ENCODE results near the gene ZC3H18.

ZC3H18 gene

GRCh38 chr16:88634141-88634993 lies 64.2 kb downstream of the ZC3H18 start:
- Histone ChIP-seq H3K4me1 (no peaks in the 10 kb centered on the region), H2AFZ (no peak overlapping the region), H3K36me3 (ENCODE audit: control insufficient read depth, insufficient read depth, low read length) (no peaks in the 10 kb centered on the region), H3K4me2 (ENCODE audit: low read length) (no peak overlapping the region), H3K27me3 (ENCODE audit: control insufficient read depth, insufficient read depth, low read length) (no peaks in the 10 kb centered on the region), H3K27ac (no peak overlapping the region), H3K79me2 (no peaks in the 10 kb centered on the region), H3K4me3 (ENCODE audit: low read depth, low read length) (no peak overlapping the region), H3K9ac (no peak overlapping the region), H3K9me3 (ENCODE audit: control insufficient read depth, low read length) (no peaks in the 10 kb centered on the region)
- TF ChIP-seq CTCF (IDR thresholded peaks at IDR 0.05) = no peak

- Histone ChIP-seq H3K79me2 (no peaks in the 10 kb centered on the region), H3K9ac (no peak overlapping the region), H3K4me3 (ENCODE audit: low read depth, low read length) (no peak overlapping the region), H3K9me3 (ENCODE audit: control insufficient read depth, low read length) (no peaks in the 10 kb centered on the region), H3K4me2 (ENCODE audit: low read length) (no peak overlapping the region), H3K27ac (no peak overlapping the region), H3K4me1 (no peaks in the 10 kb centered on the region), H3K27me3 (ENCODE audit: control insufficient read depth, insufficient read depth, low read length) (no peaks in the 10 kb centered on the region), H2AFZ (no peak overlapping the region), H3K36me3 (ENCODE audit: control insufficient read depth, insufficient read depth, low read length) (no peaks in the 10 kb centered on the region)
- TF ChIP-seq CTCF (IDR thresholded peaks at IDR 0.05) = no peak
Observed at GRCh38 chr16:88634994-88635670, 64.9 kb downstream of the ZC3H18 start.

GRCh38 chr16:88635671-88636319 lies 65.6 kb downstream of the ZC3H18 start:
- no peak overlapping the region for H3K9ac ChIP-seq
- H3K4me1 ChIP-seq = no peaks in the 10 kb centered on the region
- no peak overlapping the region for H3K4me3 ChIP-seq (ENCODE audit: low read depth, low read length)
- no peaks in the 10 kb centered on the region for H3K27me3 ChIP-seq (ENCODE audit: control insufficient read depth, insufficient read depth, low read length)
- no peak for TF ChIP-seq CTCF (IDR thresholded peaks at IDR 0.05)
- no peaks in the 10 kb centered on the region for H3K36me3 ChIP-seq (ENCODE audit: control insufficient read depth, insufficient read depth, low read length)
- no peak overlapping the region for H2AFZ ChIP-seq
- H3K27ac ChIP-seq = no peak overlapping the region
- no peaks in the 10 kb centered on the region for H3K9me3 ChIP-seq (ENCODE audit: control insufficient read depth, low read length)
- H3K79me2 ChIP-seq = no peaks in the 10 kb centered on the region
- no peak overlapping the region for H3K4me2 ChIP-seq (ENCODE audit: low read length)

- Histone ChIP-seq H3K4me2 (ENCODE audit: low read length) (no peak overlapping the region), H3K27me3 (ENCODE audit: control insufficient read depth, insufficient read depth, low read length) (no peaks in the 10 kb centered on the region), H3K27ac (no peak overlapping the region), H3K9ac (no peak overlapping the region), H3K4me3 (ENCODE audit: low read depth, low read length) (no peak overlapping the region), H2AFZ (no peak overlapping the region), H3K4me1 (no peaks in the 10 kb centered on the region), H3K36me3 (ENCODE audit: control insufficient read depth, insufficient read depth, low read length) (no peaks in the 10 kb centered on the region), H3K79me2 (no peaks in the 10 kb centered on the region), H3K9me3 (ENCODE audit: control insufficient read depth, low read length) (no peaks in the 10 kb centered on the region)
- no peak for TF ChIP-seq CTCF (IDR thresholded peaks at IDR 0.05)
Observed at GRCh38 chr16:88636488-88637265, 66.5 kb downstream of the ZC3H18 start.
